Effector CD8-positive, alpha-beta T cell (primary cell): ENCODE data around the gene DOK6.
"Not testable (repeated sequence)": the region's sequence is repeated elsewhere in the genome, so short reads cannot be mapped to it uniquely, and the experiment has no call there.

Experiments used
- DNase-seq: peaks from one replicate; lab custom pipeline; 2025; lab: John Stamatoyannopoulos, UW
- total RNA-seq, 4 experiments: gene quantifications; one replicate each; lab custom pipeline; 2026; lab: John Stamatoyannopoulos, UW

Gene DOK6
- 0 to 0.91 (median 0) reads per million in 4 experiments for total RNA-seq

- no peak for DNase-seq
These were observed at the start of gene DOK6 for GRCh38 chr18:69400253-69400975. TSS of gene DOK6 (plus strand) at chr18:69400888.

- DNase-seq, result no peak
These were observed 47.7 kb upstream of the DOK6 start for GRCh38 chr18:69353023-69353422.

- no peak for DNase-seq
These were observed 43.1 kb upstream of the DOK6 start for GRCh38 chr18:69357590-69357989.

- DNase-seq, result no peak
These were observed 42.3 kb upstream of the DOK6 start for GRCh38 chr18:69358212-69358895.

GRCh38 chr18:69359768-69360167 is 40.9 kb upstream of the DOK6 start:
- DNase-seq, result not testable (repeated sequence)

- no peak for DNase-seq
These were observed 35.8 kb upstream of the DOK6 start for GRCh38 chr18:69364930-69365329.

- DNase-seq, result no peak
These were observed 35.0 kb upstream of the DOK6 start for GRCh38 chr18:69365658-69366057.

GRCh38 chr18:69367104-69367503 is 33.6 kb upstream of the DOK6 start:
- DNase-seq, result no peak

GRCh38 chr18:69371729-69372128 is 29.0 kb upstream of the DOK6 start:
- DNase-seq, result no peak

GRCh38 chr18:69380324-69380723 is 20.4 kb upstream of the DOK6 start:
- DNase-seq, result no peak

- no peak for DNase-seq
These were observed 17.5 kb upstream of the DOK6 start for GRCh38 chr18:69383186-69383585.

- no peak for DNase-seq
These were observed 13.5 kb upstream of the DOK6 start for GRCh38 chr18:69387186-69387585.

- no peak for DNase-seq
These were observed 12.5 kb upstream of the DOK6 start for GRCh38 chr18:69388222-69388621.

- no peak for DNase-seq
These were observed 3.6 kb upstream of the DOK6 start for GRCh38 chr18:69397096-69397495.

GRCh38 chr18:69399253-69399652 is 1.4 kb upstream of the DOK6 start:
- DNase-seq, result no peak

GRCh38 chr18:69400976-69401225 is 213 bp downstream of the DOK6 start:
- DNase-seq, result no peak

GRCh38 chr18:69401226-69401971 is 711 bp downstream of the DOK6 start:
- DNase-seq, result no peak

GRCh38 chr18:69401972-69402532 is 1.4 kb downstream of the DOK6 start:
- no peak for DNase-seq

- DNase-seq, result no peak
These were observed 1.9 kb downstream of the DOK6 start for GRCh38 chr18:69402533-69402989.

- DNase-seq, result no peak
These were observed 7.8 kb downstream of the DOK6 start for GRCh38 chr18:69408522-69408921.

- DNase-seq, result no peak
These were observed 10.5 kb downstream of the DOK6 start for GRCh38 chr18:69411199-69411598.

GRCh38 chr18:69414184-69414583 is 13.5 kb downstream of the DOK6 start:
- no peak for DNase-seq

GRCh38 chr18:69432847-69433246 is 32.2 kb downstream of the DOK6 start:
- no peak for DNase-seq
